Stimulated activated CD4-positive, alpha-beta T cell treated with anti-CD3 and anti-CD28 coated beads, Interleukin-4, amount 100 ng/mL, for 24 hours (primary cell): ENCODE data around the gene PCCA.
"Not testable (repeated sequence)": the region's sequence is repeated elsewhere in the genome, so short reads cannot be mapped to it uniquely, and the experiment has no call there.

Source experiments
- DNase-seq: peaks from one replicate; pipeline ENCODE4 v3.0.0-alpha.2; 2020

PCCA gene, protein sequence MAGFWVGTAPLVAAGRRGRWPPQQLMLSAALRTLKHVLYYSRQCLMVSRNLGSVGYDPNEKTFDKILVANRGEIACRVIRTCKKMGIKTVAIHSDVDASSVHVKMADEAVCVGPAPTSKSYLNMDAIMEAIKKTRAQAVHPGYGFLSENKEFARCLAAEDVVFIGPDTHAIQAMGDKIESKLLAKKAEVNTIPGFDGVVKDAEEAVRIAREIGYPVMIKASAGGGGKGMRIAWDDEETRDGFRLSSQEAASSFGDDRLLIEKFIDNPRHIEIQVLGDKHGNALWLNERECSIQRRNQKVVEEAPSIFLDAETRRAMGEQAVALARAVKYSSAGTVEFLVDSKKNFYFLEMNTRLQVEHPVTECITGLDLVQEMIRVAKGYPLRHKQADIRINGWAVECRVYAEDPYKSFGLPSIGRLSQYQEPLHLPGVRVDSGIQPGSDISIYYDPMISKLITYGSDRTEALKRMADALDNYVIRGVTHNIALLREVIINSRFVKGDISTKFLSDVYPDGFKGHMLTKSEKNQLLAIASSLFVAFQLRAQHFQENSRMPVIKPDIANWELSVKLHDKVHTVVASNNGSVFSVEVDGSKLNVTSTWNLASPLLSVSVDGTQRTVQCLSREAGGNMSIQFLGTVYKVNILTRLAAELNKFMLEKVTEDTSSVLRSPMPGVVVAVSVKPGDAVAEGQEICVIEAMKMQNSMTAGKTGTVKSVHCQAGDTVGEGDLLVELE

GRCh38 chr13:100088644-100089464 is at the start of gene PCCA:
Gene PCCA (plus strand): TSS chr13:100089093. CDS start chr13:100089121, 28 bp downstream.
- peak; percentile 82 for DNase-seq

DNA sequence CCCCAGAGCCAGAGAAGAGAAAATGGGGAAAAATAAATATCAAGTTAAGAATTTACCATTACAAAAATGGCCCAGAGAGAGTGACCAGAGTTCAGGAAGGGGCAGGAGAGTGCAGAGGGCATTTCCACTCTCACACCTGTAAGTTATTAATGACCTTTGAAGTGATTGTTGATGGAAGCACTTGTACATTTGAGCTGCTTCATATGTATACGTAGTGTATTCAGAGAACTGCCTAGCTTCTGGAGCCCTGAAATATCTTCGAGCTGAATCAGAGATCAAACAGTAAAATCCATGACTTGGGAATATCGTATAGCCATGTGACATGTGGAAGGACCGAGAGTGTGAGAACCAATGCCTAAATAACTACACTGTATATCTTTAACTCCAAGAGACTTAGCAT is 49.2 kb upstream of the PCCA start:
- DNase-seq: no peak

- DNase-seq: no peak
Observed at GRCh38 chr13:100040196-100040595, 48.7 kb upstream of the PCCA start.

GRCh38 chr13:100044936-100045335 is 44.0 kb upstream of the PCCA start:
- DNase-seq: no peak

DNA sequence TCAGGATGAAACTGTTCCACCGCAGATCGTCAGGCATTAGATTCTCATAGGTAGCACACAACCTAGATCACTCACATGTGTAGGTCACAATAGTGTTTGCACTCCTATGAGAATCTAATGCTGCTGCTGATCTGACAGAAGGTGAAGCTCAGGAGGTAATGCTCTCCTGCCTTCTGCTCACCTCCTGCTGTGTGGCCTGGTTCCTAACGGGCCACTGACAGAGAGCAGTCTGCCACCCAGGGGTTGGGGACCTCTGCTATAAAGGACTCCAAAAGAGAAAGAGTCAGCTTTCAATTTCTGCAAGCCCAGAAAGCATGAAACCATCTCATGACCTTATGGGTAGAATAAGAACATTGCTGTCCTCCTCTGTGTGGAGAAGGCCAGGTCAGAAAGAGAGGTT is 43.5 kb upstream of the PCCA start:
- no peak for DNase-seq

GRCh38 chr13:100051070-100051469 is 37.8 kb upstream of the PCCA start:
- DNase-seq: no peak

DNA sequence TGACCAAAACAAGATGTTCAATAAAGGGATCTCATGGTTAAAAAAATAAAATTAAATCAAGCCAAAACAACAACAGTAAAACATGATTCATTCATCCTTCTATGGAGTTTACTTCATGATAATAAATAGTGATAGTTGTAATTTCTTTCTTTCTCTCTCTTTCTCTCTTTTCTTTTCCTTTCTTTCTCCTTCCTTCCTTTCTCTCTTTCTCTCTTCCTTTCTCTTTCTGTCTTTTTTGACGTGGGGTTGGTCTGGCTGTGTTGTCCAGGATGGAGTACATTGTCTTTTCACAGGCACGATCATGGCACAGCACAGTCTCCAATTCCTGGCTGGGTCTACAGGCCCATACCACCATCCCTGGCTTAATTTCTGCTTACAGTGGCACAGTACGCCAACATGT is 29.1 kb upstream of the PCCA start:
- DNase-seq: no peak

DNA sequence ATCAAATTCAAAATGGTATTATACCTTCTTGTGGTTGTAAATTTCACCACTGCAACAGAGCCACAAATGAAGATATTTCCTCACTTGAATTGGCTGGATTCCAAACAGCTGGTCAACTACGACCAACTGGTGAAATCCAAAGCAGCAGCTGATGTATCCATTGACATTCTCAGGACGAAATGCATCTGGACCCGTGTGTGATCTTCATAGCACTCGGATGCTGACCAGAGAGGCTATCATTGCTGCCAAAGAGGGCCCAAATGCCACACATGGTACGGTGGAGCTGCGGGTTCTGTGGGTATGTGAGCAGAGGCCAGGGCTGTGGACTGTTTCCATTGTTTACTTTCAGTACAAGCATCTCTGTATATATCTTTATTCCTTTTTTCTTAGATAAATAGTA is 25.6 kb upstream of the PCCA start:
- DNase-seq: no peak

DNA sequence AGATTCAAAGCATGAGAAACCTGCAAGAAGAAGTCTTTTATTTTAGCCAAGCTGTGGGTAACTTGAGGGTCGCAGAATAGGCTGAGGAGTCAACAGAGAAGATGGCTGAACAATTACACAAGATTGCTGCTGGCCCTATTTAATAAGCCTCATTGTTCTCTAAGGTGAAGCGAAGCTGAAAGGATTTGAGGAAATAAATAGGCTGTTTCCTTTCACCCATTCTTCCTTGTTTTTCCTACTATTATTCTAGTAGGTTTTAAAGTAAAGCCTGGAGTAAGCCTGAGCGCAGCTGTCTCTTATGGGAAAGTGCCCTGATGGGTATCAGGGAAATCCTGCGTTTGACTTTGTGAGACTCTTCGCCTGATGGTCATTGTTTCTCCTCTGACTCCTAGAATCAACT is 25.0 kb upstream of the PCCA start:
- no peak for DNase-seq

DNA sequence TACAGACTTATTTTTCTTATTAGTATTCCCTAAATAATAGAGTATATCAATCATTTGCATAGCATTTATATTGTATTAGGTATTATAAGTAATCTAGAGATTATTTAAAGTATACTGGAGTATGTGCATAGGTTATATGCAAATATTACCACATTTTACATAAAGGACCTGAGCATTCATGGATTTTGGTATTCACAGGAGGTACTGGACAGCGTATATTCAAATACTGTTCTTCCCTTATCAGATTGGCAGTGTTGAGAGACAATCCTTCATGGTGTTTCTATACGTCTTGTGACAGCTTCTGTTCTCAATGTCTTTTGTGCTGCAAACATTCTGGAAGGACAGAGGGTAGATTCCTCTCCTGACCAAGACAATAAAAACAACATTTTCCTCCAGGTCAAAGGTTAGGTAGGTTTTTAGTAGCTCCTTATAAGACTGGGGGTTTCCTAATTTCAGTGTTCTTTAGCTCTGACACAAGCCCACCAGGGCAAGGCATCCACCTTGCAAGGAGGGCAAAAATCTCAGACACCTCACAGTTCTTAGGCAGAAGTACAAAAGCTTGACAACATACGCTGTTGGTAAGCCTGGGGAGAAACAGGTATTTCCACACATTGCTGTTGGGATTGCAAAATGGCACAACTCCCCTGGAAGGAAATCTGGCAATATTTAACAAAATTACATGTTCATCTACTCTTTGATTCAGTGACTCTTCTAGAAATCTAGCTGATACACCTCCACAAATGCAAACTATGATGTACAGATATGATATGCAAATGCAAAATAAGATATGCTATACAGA is 20.6 kb upstream of the PCCA start:
- DNase-seq: no peak

DNA sequence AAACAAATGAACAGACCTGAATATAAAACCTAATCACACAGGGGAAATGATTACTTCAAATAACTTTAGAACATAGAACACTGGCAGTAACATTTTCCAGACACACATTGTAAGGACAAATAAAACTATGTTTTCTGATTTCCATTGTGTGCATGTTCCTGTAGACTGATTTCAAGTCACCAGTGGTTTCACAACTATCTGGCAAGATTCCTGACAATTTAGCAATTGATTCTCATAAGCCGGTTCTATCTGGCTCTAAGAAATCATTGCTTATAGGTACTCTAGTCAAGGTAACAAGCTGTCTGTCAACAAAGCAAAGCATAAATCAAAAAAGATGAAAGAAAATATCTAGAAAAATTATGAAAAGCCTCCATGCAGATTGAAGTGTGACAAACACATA is 19.6 kb upstream of the PCCA start:
- DNase-seq: no peak

DNA sequence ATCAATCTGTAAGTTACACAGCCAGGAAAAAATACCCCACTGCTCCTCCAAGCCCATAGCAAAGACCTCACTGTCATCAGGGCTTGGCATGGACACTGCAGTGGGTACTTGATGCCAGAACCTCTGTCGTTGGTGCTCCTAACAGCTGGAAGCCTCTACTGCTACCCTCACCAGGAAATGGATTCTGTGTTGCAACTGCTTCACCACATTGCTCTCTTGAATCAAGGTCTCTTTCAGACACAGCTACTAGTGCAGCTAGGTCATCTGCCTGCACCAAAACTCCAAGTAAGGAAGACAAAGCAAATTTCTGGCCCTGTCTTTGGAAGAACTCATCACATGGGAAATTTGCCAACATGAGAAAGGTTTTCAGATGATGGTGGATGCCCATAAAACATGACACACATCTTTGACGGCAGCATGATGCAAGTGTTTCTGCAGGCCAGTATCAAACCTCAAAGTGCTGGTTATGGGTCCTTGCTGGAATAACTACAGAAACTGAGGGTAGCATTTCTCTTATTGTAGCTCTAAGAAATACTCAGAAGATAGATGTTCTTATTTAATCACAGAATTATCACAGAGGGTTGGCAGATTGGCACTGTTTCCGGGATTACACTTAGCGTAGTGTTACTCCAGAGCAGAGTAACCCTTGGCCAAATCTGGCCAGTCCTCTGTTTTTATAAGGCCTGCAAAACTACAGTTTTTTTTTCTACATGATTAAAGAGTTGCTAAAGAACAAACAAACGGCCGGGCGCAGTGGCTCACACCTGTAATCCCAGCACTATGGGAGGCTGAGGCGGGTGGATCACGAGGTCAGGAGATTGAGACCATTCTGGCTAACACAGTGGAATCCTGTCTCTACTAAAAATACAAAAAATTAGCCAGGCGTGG is 12.9 kb upstream of the PCCA start:
- DNase-seq: no peak

DNA sequence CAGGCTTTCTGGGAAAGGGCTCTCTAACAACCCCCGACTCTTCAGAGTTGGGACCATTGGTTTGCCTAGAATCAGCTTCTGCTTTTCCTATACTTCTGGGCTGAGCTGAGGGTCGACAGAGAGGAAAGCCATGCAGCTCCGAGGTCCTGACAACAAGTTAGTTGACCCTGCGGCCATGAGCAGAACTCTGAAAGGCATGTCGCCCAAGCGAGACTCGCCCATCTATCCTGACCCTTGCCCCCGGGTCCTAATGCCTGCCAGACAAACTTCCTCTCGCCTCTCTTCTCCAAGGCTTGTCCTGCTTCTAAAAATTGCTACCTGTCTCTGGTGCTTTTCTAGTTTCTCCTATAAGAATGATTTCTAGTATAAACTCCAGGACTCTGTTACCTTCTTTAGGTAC is 9.9 kb upstream of the PCCA start:
- DNase-seq: not testable (repeated sequence)

DNA sequence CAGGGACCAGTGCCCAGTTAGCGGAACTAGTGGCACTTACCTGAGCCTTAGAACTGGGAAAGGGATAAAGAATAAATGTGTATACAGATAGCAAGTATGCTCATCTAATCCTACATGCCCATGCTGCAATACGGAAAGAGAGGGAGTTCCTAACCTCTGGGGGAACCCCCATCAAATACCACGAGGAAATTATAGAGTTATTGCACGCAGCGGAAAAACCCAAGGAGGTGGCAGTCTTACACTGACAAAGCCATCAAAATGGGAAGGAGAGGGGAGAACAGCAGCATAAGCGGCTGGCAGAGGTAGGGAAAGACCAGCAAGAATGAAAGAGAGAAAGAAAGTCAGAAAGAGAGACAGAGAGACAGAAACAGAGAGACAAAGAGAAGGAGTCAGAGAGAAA is 5.5 kb upstream of the PCCA start:
- DNase-seq: not testable (repeated sequence)

- no peak for DNase-seq
Observed at GRCh38 chr13:100088273-100088643, 635 bp upstream of the PCCA start.

GRCh38 chr13:100089465-100090032 is 656 bp downstream of the PCCA start:
- DNase-seq: peak; percentile 4

GRCh38 chr13:100090861-100091260 is 2.0 kb downstream of the PCCA start:
- DNase-seq: no peak

DNA sequence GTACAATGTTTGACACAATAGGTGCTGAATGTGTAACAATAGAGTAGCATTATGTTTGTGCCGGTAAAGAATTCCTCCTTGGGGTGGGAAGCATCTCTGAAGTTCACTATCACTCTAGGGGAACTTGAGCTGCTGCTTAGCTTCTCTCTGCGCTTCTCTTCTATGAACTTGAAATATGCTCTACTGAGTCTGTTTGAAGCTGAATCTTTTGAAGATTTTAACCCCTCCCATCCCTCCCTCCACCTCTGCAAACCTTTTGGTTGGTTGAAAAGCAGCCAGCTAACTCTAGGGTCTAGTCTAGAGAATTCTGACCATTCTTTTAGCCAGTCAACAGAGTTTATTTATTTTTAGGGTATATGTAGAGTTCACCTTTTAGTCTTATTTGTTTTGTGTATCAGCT is 2.5 kb downstream of the PCCA start:
- no peak for DNase-seq

GRCh38 chr13:100092273-100092672 is 3.4 kb downstream of the PCCA start:
- DNase-seq: not testable (repeated sequence)

DNA sequence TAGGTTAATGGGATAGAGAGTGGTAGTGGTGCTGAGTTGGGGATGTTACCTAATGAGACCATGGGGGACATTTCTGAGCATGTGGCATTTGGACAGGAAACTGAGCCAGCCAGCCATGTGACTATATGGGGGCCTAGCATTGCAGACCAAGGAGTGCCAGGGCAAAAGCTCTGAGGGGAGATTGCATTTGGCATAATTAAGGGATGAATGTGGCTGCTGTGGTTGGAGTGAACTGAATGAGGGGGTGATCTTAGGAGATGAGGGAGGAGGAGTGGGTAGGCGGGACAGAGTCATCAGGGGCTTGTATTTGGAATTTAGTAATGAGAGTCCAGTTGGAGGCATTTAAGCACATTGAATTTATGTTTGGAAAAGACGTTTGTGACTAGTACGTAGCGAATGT is 6.6 kb downstream of the PCCA start:
- DNase-seq: no peak

GRCh38 chr13:100096526-100096925 is 7.6 kb downstream of the PCCA start:
- DNase-seq: no peak
